Lower leg skin (tissue), 3 donors: ENCODE measurements around the gene GPC6.

Experiments used
- POLR2A ChIP-seq, 2 donors: fragments of 450-650 bp; IDR thresholded peaks; one replicate each; pipeline ENCODE4 v1.6.1; 2016 to 2017; ENCODE audit warnings: antibody characterized with exemption in 2 of 2, mild to moderate bottlenecking in 1 of 2, moderate library complexity in 1 of 2
- TF ChIP-seq, protein P1 (sequence below), 3 donors: fragments of 450-650 bp; IDR thresholded peaks; one replicate each; pipeline ENCODE4 v1.5.1; 2016; ENCODE audit warnings: antibody characterized with exemption in 3 of 3, mild to moderate bottlenecking in 3 of 3, moderate library complexity in 2 of 3

DNA sequence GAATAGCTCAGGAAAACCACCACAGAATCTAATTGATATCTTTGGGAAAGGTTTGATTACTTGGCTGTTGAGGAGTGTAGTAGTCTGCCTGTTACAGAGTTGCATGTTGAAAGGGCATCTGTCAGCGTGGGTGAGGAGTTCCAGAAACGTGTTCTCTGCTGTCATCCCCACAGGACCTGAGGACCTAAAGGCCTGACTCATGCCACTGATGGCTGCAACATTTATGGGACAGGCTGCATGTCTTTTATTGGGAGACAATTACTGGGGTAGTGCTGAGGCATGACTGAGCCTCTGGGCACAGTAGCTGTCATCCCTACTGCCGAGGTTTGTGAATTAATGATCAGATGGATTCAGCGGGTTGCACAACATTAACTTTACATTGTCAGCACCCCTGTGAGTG is 525.9 kb downstream of the GPC6 start:
- TF ChIP-seq, protein P1, sequence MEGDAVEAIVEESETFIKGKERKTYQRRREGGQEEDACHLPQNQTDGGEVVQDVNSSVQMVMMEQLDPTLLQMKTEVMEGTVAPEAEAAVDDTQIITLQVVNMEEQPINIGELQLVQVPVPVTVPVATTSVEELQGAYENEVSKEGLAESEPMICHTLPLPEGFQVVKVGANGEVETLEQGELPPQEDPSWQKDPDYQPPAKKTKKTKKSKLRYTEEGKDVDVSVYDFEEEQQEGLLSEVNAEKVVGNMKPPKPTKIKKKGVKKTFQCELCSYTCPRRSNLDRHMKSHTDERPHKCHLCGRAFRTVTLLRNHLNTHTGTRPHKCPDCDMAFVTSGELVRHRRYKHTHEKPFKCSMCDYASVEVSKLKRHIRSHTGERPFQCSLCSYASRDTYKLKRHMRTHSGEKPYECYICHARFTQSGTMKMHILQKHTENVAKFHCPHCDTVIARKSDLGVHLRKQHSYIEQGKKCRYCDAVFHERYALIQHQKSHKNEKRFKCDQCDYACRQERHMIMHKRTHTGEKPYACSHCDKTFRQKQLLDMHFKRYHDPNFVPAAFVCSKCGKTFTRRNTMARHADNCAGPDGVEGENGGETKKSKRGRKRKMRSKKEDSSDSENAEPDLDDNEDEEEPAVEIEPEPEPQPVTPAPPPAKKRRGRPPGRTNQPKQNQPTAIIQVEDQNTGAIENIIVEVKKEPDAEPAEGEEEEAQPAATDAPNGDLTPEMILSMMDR (IDR thresholded peaks at IDR 0.05), result no peak
- no peak for TF ChIP-seq POLR2A (IDR thresholded peaks at IDR 0.05)
